ENCODE results near the gene TSPAN32.

TSPAN32 gene

GRCh38 chr11:2325123-2325522 lies 23.3 kb downstream of the TSPAN32 start:
- Histone ChIP-seq H3K4me1 (ENCODE audit: low read depth, poor library complexity, severe bottlenecking) (no peaks in the 10 kb centered on the region), H3K36me3 (ENCODE audit: insufficient read depth) (no peaks in the 10 kb centered on the region), H3K4me3 (IDR thresholded peaks at IDR 0.05; ENCODE audit: insufficient read depth, low read depth, low read length) (no peak overlapping the region), H3K9ac (no peak overlapping the region), H3K27ac (no peak overlapping the region), H2AFZ (ENCODE audit: low read depth) (no peak overlapping the region), H3K79me2 (ENCODE audit: insufficient read depth, low read depth) (no peaks in the 10 kb centered on the region), H3K4me2 (no peak overlapping the region), H4K20me1 (ENCODE audit: insufficient read depth) (no peaks in the 10 kb centered on the region), H3K27me3 (ENCODE audit: insufficient read depth, low read depth) (peaks cover 74% of the 10 kb centered on the region; the same call in 1 of the 2 replicates)
- no peak for TF ChIP-seq CTCF (conservative IDR thresholded peaks at IDR 0.05; ENCODE audit: low read depth, low read length)

GRCh38 chr11:2325719-2326118 lies 23.9 kb downstream of the TSPAN32 start:
- Histone ChIP-seq H3K4me1 (ENCODE audit: low read depth, poor library complexity, severe bottlenecking) (no peaks in the 10 kb centered on the region), H2AFZ (ENCODE audit: low read depth) (no peak overlapping the region), H3K27ac (no peak overlapping the region), H3K4me2 (no peak overlapping the region), H3K27me3 (ENCODE audit: insufficient read depth, low read depth) (peaks cover 77% of the 10 kb centered on the region; the same call in 1 of the 2 replicates), H3K4me3 (IDR thresholded peaks at IDR 0.05; ENCODE audit: insufficient read depth, low read depth, low read length) (no peak overlapping the region), H3K9ac (no peak overlapping the region), H4K20me1 (ENCODE audit: insufficient read depth) (no peaks in the 10 kb centered on the region), H3K79me2 (ENCODE audit: insufficient read depth, low read depth) (no peaks in the 10 kb centered on the region), H3K36me3 (ENCODE audit: insufficient read depth) (no peaks in the 10 kb centered on the region)
- no peak for TF ChIP-seq CTCF (conservative IDR thresholded peaks at IDR 0.05; ENCODE audit: low read depth, low read length)

- Histone ChIP-seq H3K27me3 (ENCODE audit: insufficient read depth, low read depth) (peaks cover 68% of the 10 kb centered on the region; the same call in 1 of the 2 replicates), H3K27ac (no peak overlapping the region), H3K4me3 (IDR thresholded peaks at IDR 0.05; ENCODE audit: insufficient read depth, low read depth, low read length) (no peak overlapping the region), H2AFZ (ENCODE audit: low read depth) (no peak overlapping the region), H3K36me3 (ENCODE audit: insufficient read depth) (no peaks in the 10 kb centered on the region), H4K20me1 (ENCODE audit: insufficient read depth) (no peaks in the 10 kb centered on the region), H3K4me2 (no peak overlapping the region), H3K79me2 (ENCODE audit: insufficient read depth, low read depth) (no peaks in the 10 kb centered on the region), H3K4me1 (ENCODE audit: low read depth, poor library complexity, severe bottlenecking) (no peaks in the 10 kb centered on the region), H3K9ac (no peak overlapping the region)
- TF ChIP-seq CTCF (conservative IDR thresholded peaks at IDR 0.05; ENCODE audit: low read depth, low read length) = no peak
Measured at GRCh38 chr11:2327032-2327431, 25.2 kb downstream of the TSPAN32 start.

DNA sequence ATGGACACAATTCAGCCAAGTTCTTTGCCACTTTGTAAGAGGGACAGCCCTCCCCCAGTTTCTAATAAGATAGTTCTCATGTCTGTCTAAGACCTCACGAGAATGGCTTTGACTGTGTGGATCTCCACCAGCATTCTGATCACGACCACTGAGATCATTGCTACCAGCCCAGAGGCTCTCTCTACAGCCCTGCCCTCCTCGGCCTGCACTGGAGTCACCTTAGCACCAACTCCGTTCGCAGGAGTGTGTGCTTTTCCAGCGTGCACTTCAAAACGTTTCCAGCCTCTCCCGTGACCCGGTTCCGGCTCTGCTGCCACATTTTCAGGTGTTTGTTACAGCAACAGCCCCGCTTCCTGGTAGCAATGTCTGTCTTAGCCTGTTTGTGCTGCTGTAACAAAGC lies 26.2 kb downstream of the TSPAN32 start:
- Histone ChIP-seq H4K20me1 (ENCODE audit: insufficient read depth) (no peaks in the 10 kb centered on the region), H3K79me2 (ENCODE audit: insufficient read depth, low read depth) (no peaks in the 10 kb centered on the region), H3K4me2 (no peak overlapping the region), H3K4me3 (IDR thresholded peaks at IDR 0.05; ENCODE audit: insufficient read depth, low read depth, low read length) (no peak overlapping the region), H2AFZ (ENCODE audit: low read depth) (no peak overlapping the region), H3K36me3 (ENCODE audit: insufficient read depth) (no peaks in the 10 kb centered on the region), H3K27ac (no peak overlapping the region), H3K27me3 (ENCODE audit: insufficient read depth, low read depth) (peaks cover 60% of the 10 kb centered on the region; the same call in 1 of the 2 replicates), H3K9ac (no peak overlapping the region), H3K4me1 (ENCODE audit: low read depth, poor library complexity, severe bottlenecking) (no peaks in the 10 kb centered on the region)
- no peak for TF ChIP-seq CTCF (conservative IDR thresholded peaks at IDR 0.05; ENCODE audit: low read depth, low read length)

All from KMS-11 (cell line).